ENCODE data around the gene FBXL7. TPM values are rescaled to one million over a fixed set of nuclear protein-coding genes. Genes with fewer than 3 reads are reported as not detected.

Gene FBXL7
- total RNA-seq, 1 donor from 2014 or later, result 8.0 TPM

GRCh38 chr5:15639288-15639687, 139.3 kb downstream of the FBXL7 start:
- TF ChIP-seq CTCF (IDR thresholded peaks at IDR 0.05), result no peak

GRCh38 chr5:15640116-15640515, 140.1 kb downstream of the FBXL7 start:
- intact Hi-C loops (cut with DNase I), result no loop called here
- DNase-seq (no peak), ATAC-seq (no peak)
- Histone ChIP-seq H3K9me3 (no peaks in the 10 kb centered on the region), H3K27ac (no peak overlapping the region), H3K4me3 (no peak overlapping the region), H3K27me3 (ENCODE audit: low read depth) (no peaks in the 10 kb centered on the region), H3K36me3 (no peaks in the 10 kb centered on the region), H3K4me1 (no peaks in the 10 kb centered on the region)
- TF ChIP-seq CTCF (IDR thresholded peaks at IDR 0.05), result no peak

More at GRCh38 chr5:15639288-15639687, 139.3 kb downstream of the FBXL7 start:
- Histone ChIP-seq H3K9me3 (no peaks in the 10 kb centered on the region), H3K4me1 (no peaks in the 10 kb centered on the region), H3K4me3 (no peak overlapping the region), H3K36me3 (no peaks in the 10 kb centered on the region), H3K27me3 (ENCODE audit: low read depth) (no peaks in the 10 kb centered on the region), H3K27ac (no peak overlapping the region)
- DNase-seq (no peak), ATAC-seq (no peak)
- intact Hi-C loops (cut with DNase I), result no loop called here

GRCh38 chr5:15643731-15644130, 143.8 kb downstream of the FBXL7 start:
- DNase-seq (no peak), ATAC-seq (no peak)
- H3K4me1 ChIP-seq, result no peaks in the 10 kb centered on the region
- H3K4me3 ChIP-seq, result no peak overlapping the region
- no peaks in the 10 kb centered on the region for H3K9me3 ChIP-seq
- intact Hi-C loops (cut with DNase I), result no loop called here
- no peaks in the 10 kb centered on the region for H3K27me3 ChIP-seq (ENCODE audit: low read depth)
- no peaks in the 10 kb centered on the region for H3K36me3 ChIP-seq
- no peak overlapping the region for H3K27ac ChIP-seq
- no peak for TF ChIP-seq CTCF (IDR thresholded peaks at IDR 0.05)

- TF ChIP-seq CTCF (IDR thresholded peaks at IDR 0.05), result no peak
- Histone ChIP-seq H3K36me3 (no peaks in the 10 kb centered on the region), H3K4me1 (no peaks in the 10 kb centered on the region), H3K27me3 (ENCODE audit: low read depth) (no peaks in the 10 kb centered on the region), H3K4me3 (no peak overlapping the region), H3K9me3 (no peaks in the 10 kb centered on the region), H3K27ac (no peak overlapping the region)
- DNase-seq (no peak), ATAC-seq (no peak)
- intact Hi-C loops (cut with DNase I), result no loop called here
These were observed 145.6 kb downstream of the FBXL7 start for GRCh38 chr5:15645381-15646160.

GRCh38 chr5:15646371-15646770, 146.4 kb downstream of the FBXL7 start:
- Histone ChIP-seq H3K27ac (no peak overlapping the region), H3K27me3 (ENCODE audit: low read depth) (no peaks in the 10 kb centered on the region), H3K4me1 (no peaks in the 10 kb centered on the region), H3K4me3 (no peak overlapping the region), H3K36me3 (no peaks in the 10 kb centered on the region), H3K9me3 (no peaks in the 10 kb centered on the region)
- intact Hi-C loops (cut with DNase I), result no loop called here
- DNase-seq (no peak), ATAC-seq (no peak)
- TF ChIP-seq CTCF (IDR thresholded peaks at IDR 0.05), result no peak

All from lower lobe of right lung (tissue), 2 donors.